Activated naive CD8-positive, alpha-beta T cell treated with anti-CD3 and anti-CD28 coated beads for 36 hours (primary cell): Measurements from ENCODE around the gene RNASE13. TPM values are rescaled to one million over a fixed set of nuclear protein-coding genes. Genes with fewer than 3 reads are reported as not detected.

Source experiments
- DNase-seq: peaks from one replicate; pipeline ENCODE4 v3.0.0; 2021
- H3K27ac Mint-ChIP-seq: one replicate; pipeline ENCODE4 v1.8.0; 2022; ENCODE audit warnings: mild to moderate bottlenecking, moderate library complexity, mixed read lengths
- H3K27me3 Mint-ChIP-seq: one replicate; pipeline ENCODE4 v1.8.0; 2022; ENCODE audit warnings: mild to moderate bottlenecking, mixed read lengths
- H3K36me3 Mint-ChIP-seq: one replicate; pipeline ENCODE4 v1.8.0; 2021; ENCODE audit warnings: mild to moderate bottlenecking, mixed read lengths
- H3K4me1 Mint-ChIP-seq: one replicate; pipeline ENCODE4 v1.8.0; 2021; ENCODE audit warnings: mixed read lengths
- H3K4me3 Mint-ChIP-seq: one replicate; pipeline ENCODE4 v1.8.0; 2022; ENCODE audit warnings: mild to moderate bottlenecking, moderate library complexity, mixed read lengths
- H3K9me3 Mint-ChIP-seq: one replicate; pipeline ENCODE4 v1.8.0; 2022; ENCODE audit warnings: mixed read lengths
- total RNA-seq, 2 experiments: library from RNA; stranded (reverse); gene quantifications; one replicate each; pipeline ENCODE4 v1.2.3, GENCODE V29; 2021

RNASE13 gene
- total RNA-seq, 2 experiments from 2014 or later: not detected

- peak overlapping the region; percentile 73 for H3K4me3 Mint-ChIP-seq
- H3K4me1 Mint-ChIP-seq: peaks cover 28% of the 10 kb centered on the region
- peaks cover 72% of the 10 kb centered on the region for H3K27me3 Mint-ChIP-seq
- no peak overlapping the region for H3K27ac Mint-ChIP-seq
- no peaks in the 10 kb centered on the region for H3K36me3 Mint-ChIP-seq
- peak; percentile 19 for DNase-seq
- no peaks in the 10 kb centered on the region for H3K9me3 Mint-ChIP-seq
Observed at GRCh38 chr14:21070610-21071224, 36.1 kb upstream of the RNASE13 start.

GRCh38 chr14:21070083-21070609, 35.5 kb upstream of the RNASE13 start, which contains the start of gene ARHGEF40:
Gene ARHGEF40, plus strand, starts transcription at chr14:21070304. Its CDS starts 93 bp downstream, at chr14:21070397.
- Mint-ChIP-seq H3K4me1 (peaks cover 28% of the 10 kb centered on the region), H3K27me3 (peaks cover 77% of the 10 kb centered on the region), H3K9me3 (no peaks in the 10 kb centered on the region), H3K4me3 (peak within 1 kb of the TSS; percentile 73), H3K27ac (no peak within 1 kb of the TSS), H3K36me3 (no peaks in the 10 kb centered on the region)
- peak; percentile 24 for DNase-seq

- Mint-ChIP-seq H3K27me3 (peaks cover 83% of the 10 kb centered on the region), H3K36me3 (no peaks in the 10 kb centered on the region), H3K4me1 (peaks cover 28% of the 10 kb centered on the region), H3K9me3 (no peaks in the 10 kb centered on the region), H3K4me3 (peak overlapping the region; percentile 71), H3K27ac (no peak overlapping the region)
- DNase-seq: no peak
Observed at GRCh38 chr14:21069388-21070082, 34.9 kb upstream of the RNASE13 start.

GRCh38 chr14:21068521-21069387, 34.1 kb upstream of the RNASE13 start:
- Mint-ChIP-seq H3K4me3 (peak overlapping the region; percentile 71), H3K36me3 (no peaks in the 10 kb centered on the region), H3K27me3 (peaks cover 81% of the 10 kb centered on the region), H3K27ac (no peak overlapping the region), H3K9me3 (no peaks in the 10 kb centered on the region), H3K4me1 (peaks cover 28% of the 10 kb centered on the region)
- peak; percentile 50 for DNase-seq

- DNase-seq: no peak
- no peak overlapping the region for H3K4me3 Mint-ChIP-seq
- no peak overlapping the region for H3K27ac Mint-ChIP-seq
- peaks cover 79% of the 10 kb centered on the region for H3K27me3 Mint-ChIP-seq
- H3K36me3 Mint-ChIP-seq: no peaks in the 10 kb centered on the region
- peaks cover 27% of the 10 kb centered on the region for H3K4me1 Mint-ChIP-seq
- H3K9me3 Mint-ChIP-seq: no peaks in the 10 kb centered on the region
Observed at GRCh38 chr14:21066882-21067502, 32.4 kb upstream of the RNASE13 start.

- Mint-ChIP-seq H3K4me3 (no peak overlapping the region), H3K27ac (no peak overlapping the region), H3K36me3 (no peaks in the 10 kb centered on the region), H3K9me3 (no peaks in the 10 kb centered on the region), H3K4me1 (peaks cover 1% of the 10 kb centered on the region), H3K27me3 (peaks cover 51% of the 10 kb centered on the region)
- no peak for DNase-seq
Observed at GRCh38 chr14:21063479-21063878, 28.9 kb upstream of the RNASE13 start.

GRCh38 chr14:21061347-21061668, 26.7 kb upstream of the RNASE13 start:
- Mint-ChIP-seq H3K27me3 (peaks cover 32% of the 10 kb centered on the region), H3K4me3 (no peak overlapping the region), H3K27ac (no peak overlapping the region), H3K36me3 (no peaks in the 10 kb centered on the region), H3K4me1 (no peaks in the 10 kb centered on the region), H3K9me3 (no peaks in the 10 kb centered on the region)
- DNase-seq: no peak

GRCh38 chr14:21060614-21061346, 26.2 kb upstream of the RNASE13 start:
- peaks cover 28% of the 10 kb centered on the region for H3K27me3 Mint-ChIP-seq
- no peak overlapping the region for H3K4me3 Mint-ChIP-seq
- no peak for DNase-seq
- no peak overlapping the region for H3K27ac Mint-ChIP-seq
- no peaks in the 10 kb centered on the region for H3K4me1 Mint-ChIP-seq
- no peaks in the 10 kb centered on the region for H3K36me3 Mint-ChIP-seq
- no peaks in the 10 kb centered on the region for H3K9me3 Mint-ChIP-seq

- Mint-ChIP-seq H3K27ac (no peak overlapping the region), H3K27me3 (peaks cover 21% of the 10 kb centered on the region), H3K9me3 (no peaks in the 10 kb centered on the region), H3K4me3 (no peak overlapping the region), H3K36me3 (no peaks in the 10 kb centered on the region), H3K4me1 (no peaks in the 10 kb centered on the region)
- DNase-seq: no peak
Observed at GRCh38 chr14:21059842-21060613, 25.4 kb upstream of the RNASE13 start.

- Mint-ChIP-seq H3K27me3 (peaks cover 16% of the 10 kb centered on the region), H3K4me3 (no peak overlapping the region), H3K27ac (no peak overlapping the region), H3K36me3 (no peaks in the 10 kb centered on the region), H3K9me3 (no peaks in the 10 kb centered on the region), H3K4me1 (no peaks in the 10 kb centered on the region)
- DNase-seq: no peak
Observed at GRCh38 chr14:21058903-21059302, 24.3 kb upstream of the RNASE13 start.

GRCh38 chr14:21057803-21058675, 23.4 kb upstream of the RNASE13 start, which contains the start of gene RNASE8:
Gene RNASE8, plus strand, starts transcription at chr14:21057822. Its CDS starts 71 bp downstream, at chr14:21057893.
- DNase-seq: no peak
- Mint-ChIP-seq H3K4me3 (no peak within 1 kb of the TSS), H3K9me3 (no peaks in the 10 kb centered on the region), H3K4me1 (no peaks in the 10 kb centered on the region), H3K27ac (no peak within 1 kb of the TSS), H3K27me3 (peaks cover 11% of the 10 kb centered on the region), H3K36me3 (no peaks in the 10 kb centered on the region)

- Mint-ChIP-seq H3K9me3 (no peaks in the 10 kb centered on the region), H3K36me3 (no peaks in the 10 kb centered on the region), H3K4me1 (no peaks in the 10 kb centered on the region), H3K27ac (no peak overlapping the region), H3K4me3 (no peak overlapping the region), H3K27me3 (peaks cover 5% of the 10 kb centered on the region)
- DNase-seq: no peak
Observed at GRCh38 chr14:21056520-21057163, 22.0 kb upstream of the RNASE13 start.
